SU-DHL-6 (cell line): ENCODE results near the gene HSPA8.

Source experiments
- H2AFZ ChIP-seq: fragments of 200-600 bp; sonication (generic); 2 replicates; pipeline ENCODE4 v1.6.1; 2014; ENCODE audit warnings: low read depth, mild to moderate bottlenecking, moderate library complexity, mixed read lengths, antibody characterized with exemption, low read length; ENCODE audit not compliant: severe bottlenecking
- H3F3A ChIP-seq: fragments of 200-600 bp; shearing (Covaris generic); 2 replicates; pipeline ENCODE4 v1.6.0; 2016; ENCODE audit warnings: antibody characterized with exemption, mild to moderate bottlenecking; ENCODE audit not compliant: insufficient read depth
- H3K27ac ChIP-seq: fragments of 200-600 bp; sonication (generic); 2 replicates; pipeline ENCODE4 v1.5.1; 2016; ENCODE audit warnings: low read depth, mild to moderate bottlenecking, low read length, moderate library complexity, mixed read lengths
- H3K27me3 ChIP-seq: fragments of 200-600 bp; sonication (generic), shearing (Covaris generic); 2 replicates; pipeline ENCODE4 v1.6.0; 2014; ENCODE audit warnings: mild to moderate bottlenecking, low read length
- H3K36me3 ChIP-seq: fragments of 200-600 bp; sonication (generic); 2 replicates; pipeline ENCODE4 v1.6.1; 2014; ENCODE audit warnings: mild to moderate bottlenecking, low read length, mixed read lengths
- H3K4me2 ChIP-seq: fragments of 300-600, 200-600 bp; shearing (Covaris generic), sonication (generic); 2 replicates; pipeline ENCODE4 v1.6.0; 2014; ENCODE audit warnings: low read length, low read depth, mild to moderate bottlenecking; ENCODE audit not compliant: poor library complexity, severe bottlenecking
- H3K4me3 ChIP-seq: fragments of 200-600 bp; sonication (generic); 2 replicates; pipeline ENCODE4 v1.5.1; 2014; ENCODE audit warnings: antibody characterized with exemption, low read length, mild to moderate bottlenecking, mixed read lengths; ENCODE audit not compliant: insufficient read depth, poor library complexity, severe bottlenecking
- H3K79me2 ChIP-seq: fragments of 200-600 bp; sonication (generic); 2 replicates; pipeline ENCODE4 v1.6.1; 2014; ENCODE audit warnings: mild to moderate bottlenecking, low read length, moderate library complexity; ENCODE audit not compliant: insufficient read depth
- H3K9ac ChIP-seq: fragments of 200-600 bp; sonication (generic); 2 replicates; pipeline ENCODE4 v1.7.0; 2014; ENCODE audit warnings: mild to moderate bottlenecking, low read length
- H3K9me2 ChIP-seq: fragments of 200-600 bp; sonication (generic); replicated peaks from 2 replicates; pipeline ENCODE4 v1.6.1; 2014; ENCODE audit warnings: low read length; ENCODE audit not compliant: insufficient read depth
- H3K9me3 ChIP-seq: fragments of 200-600 bp; sonication (generic); 2 replicates; pipeline ENCODE4 v1.6.1; 2014; ENCODE audit warnings: low read length, mixed read lengths; ENCODE audit not compliant: insufficient read depth
- H4K20me1 ChIP-seq: fragments of 200-600 bp; sonication (generic); 2 replicates; pipeline ENCODE4 v1.6.1; 2014; ENCODE audit warnings: low read depth, mild to moderate bottlenecking, antibody characterized with exemption, low read length, moderate library complexity, mixed read lengths
- EZH2phosphoT487 ChIP-seq: fragments of 200-600 bp; sonication (generic), shearing (Covaris generic); conservative IDR thresholded peaks from 2 replicates; pipeline ENCODE4 v1.6.1; 2018; ENCODE audit warnings: mild to moderate bottlenecking, antibody characterized with exemption, low read length, moderate library complexity, mixed read lengths
- TF ChIP-seq, protein P1 (sequence below): fragments of 200-600 bp; sonication (generic); IDR thresholded peaks from one replicate; pipeline ENCODE4 v1.5.1; 2017; ENCODE audit warnings: antibody characterized with exemption, mild to moderate bottlenecking, low read length, moderate library complexity; ENCODE audit not compliant: insufficient read depth, poor library complexity, severe bottlenecking

HSPA8 gene

DNA sequence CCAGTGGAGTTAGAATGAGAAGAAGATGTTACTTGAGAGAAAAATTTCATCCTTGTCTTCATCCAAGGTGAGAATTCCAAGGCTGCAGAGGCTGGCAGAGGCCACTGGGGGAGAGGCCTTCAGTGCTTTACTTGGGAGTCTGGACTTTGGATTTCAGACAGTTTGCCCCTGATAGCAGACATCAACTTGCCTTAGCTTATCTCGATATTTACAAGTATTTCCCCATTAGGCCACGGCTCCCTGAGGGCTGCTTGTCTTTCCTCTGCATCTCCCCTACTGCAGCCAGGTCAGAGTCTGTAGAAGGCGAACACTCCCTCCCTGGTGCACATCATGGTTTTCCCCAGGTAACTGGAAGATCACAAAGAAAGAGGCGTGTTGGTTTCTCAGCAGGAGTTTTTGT lies 50.4 kb downstream of the HSPA8 start:
- no peaks in the 10 kb centered on the region for H3K27me3 ChIP-seq
- H3K9ac ChIP-seq: no peak overlapping the region
- no peaks in the 10 kb centered on the region for H3F3A ChIP-seq
- TF ChIP-seq, protein P1, sequence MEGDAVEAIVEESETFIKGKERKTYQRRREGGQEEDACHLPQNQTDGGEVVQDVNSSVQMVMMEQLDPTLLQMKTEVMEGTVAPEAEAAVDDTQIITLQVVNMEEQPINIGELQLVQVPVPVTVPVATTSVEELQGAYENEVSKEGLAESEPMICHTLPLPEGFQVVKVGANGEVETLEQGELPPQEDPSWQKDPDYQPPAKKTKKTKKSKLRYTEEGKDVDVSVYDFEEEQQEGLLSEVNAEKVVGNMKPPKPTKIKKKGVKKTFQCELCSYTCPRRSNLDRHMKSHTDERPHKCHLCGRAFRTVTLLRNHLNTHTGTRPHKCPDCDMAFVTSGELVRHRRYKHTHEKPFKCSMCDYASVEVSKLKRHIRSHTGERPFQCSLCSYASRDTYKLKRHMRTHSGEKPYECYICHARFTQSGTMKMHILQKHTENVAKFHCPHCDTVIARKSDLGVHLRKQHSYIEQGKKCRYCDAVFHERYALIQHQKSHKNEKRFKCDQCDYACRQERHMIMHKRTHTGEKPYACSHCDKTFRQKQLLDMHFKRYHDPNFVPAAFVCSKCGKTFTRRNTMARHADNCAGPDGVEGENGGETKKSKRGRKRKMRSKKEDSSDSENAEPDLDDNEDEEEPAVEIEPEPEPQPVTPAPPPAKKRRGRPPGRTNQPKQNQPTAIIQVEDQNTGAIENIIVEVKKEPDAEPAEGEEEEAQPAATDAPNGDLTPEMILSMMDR: no peak
- no peak for TF ChIP-seq EZH2phosphoT487
- H3K79me2 ChIP-seq: no peaks in the 10 kb centered on the region
- no peak overlapping the region for H3K4me2 ChIP-seq
- no peaks in the 10 kb centered on the region for H3K9me2 ChIP-seq
- H3K36me3 ChIP-seq: no peaks in the 10 kb centered on the region
- no peak overlapping the region for H3K27ac ChIP-seq
- no peak overlapping the region for H3K4me3 ChIP-seq
- H2AFZ ChIP-seq: no peak overlapping the region
- H3K9me3 ChIP-seq: no peaks in the 10 kb centered on the region
- H4K20me1 ChIP-seq: no peaks in the 10 kb centered on the region
